Gastroesophageal sphincter (tissue), 3 donors: ENCODE results near the gene LALBA.

Source experiments
- EP300 ChIP-seq: sonication (generic); formaldehyde crosslinking; IDR thresholded peaks from one replicate; pipeline ENCODE4 v1.6.1; 2017; ENCODE audit warnings: antibody characterized with exemption, mild to moderate bottlenecking
- POLR2A ChIP-seq, 2 donors: fragments of 450-650 bp; IDR thresholded peaks; one replicate each; pipeline ENCODE4 v1.6.1; 2017; ENCODE audit warnings: antibody characterized with exemption in 2 of 2, mild to moderate bottlenecking in 2 of 2, moderate library complexity in 1 of 2
- POLR2AphosphoS5 ChIP-seq: sonication (generic); formaldehyde crosslinking; IDR thresholded peaks from one replicate; pipeline ENCODE4 v1.6.1; 2017; ENCODE audit warnings: antibody characterized with exemption
- TF ChIP-seq, protein P1 (sequence below), 4 experiments: fragments of 200-600 bp in 2 of 4; fragments of 450-650 bp in 2 of 4; sonication (generic) in 1 of 4; IDR thresholded peaks; one replicate each; pipeline ENCODE4 v1.5.1; 2017 to 2019; ENCODE audit warnings: antibody characterized with exemption in 4 of 4, mild to moderate bottlenecking in 2 of 4, moderate library complexity in 2 of 4

GRCh38 chr12:48586361-48586760, 16.5 kb upstream of the LALBA start:
- TF ChIP-seq, protein P1, sequence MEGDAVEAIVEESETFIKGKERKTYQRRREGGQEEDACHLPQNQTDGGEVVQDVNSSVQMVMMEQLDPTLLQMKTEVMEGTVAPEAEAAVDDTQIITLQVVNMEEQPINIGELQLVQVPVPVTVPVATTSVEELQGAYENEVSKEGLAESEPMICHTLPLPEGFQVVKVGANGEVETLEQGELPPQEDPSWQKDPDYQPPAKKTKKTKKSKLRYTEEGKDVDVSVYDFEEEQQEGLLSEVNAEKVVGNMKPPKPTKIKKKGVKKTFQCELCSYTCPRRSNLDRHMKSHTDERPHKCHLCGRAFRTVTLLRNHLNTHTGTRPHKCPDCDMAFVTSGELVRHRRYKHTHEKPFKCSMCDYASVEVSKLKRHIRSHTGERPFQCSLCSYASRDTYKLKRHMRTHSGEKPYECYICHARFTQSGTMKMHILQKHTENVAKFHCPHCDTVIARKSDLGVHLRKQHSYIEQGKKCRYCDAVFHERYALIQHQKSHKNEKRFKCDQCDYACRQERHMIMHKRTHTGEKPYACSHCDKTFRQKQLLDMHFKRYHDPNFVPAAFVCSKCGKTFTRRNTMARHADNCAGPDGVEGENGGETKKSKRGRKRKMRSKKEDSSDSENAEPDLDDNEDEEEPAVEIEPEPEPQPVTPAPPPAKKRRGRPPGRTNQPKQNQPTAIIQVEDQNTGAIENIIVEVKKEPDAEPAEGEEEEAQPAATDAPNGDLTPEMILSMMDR (IDR thresholded peaks at IDR 0.05), result no peak
- TF ChIP-seq EP300, result no peak
- no peak for TF ChIP-seq POLR2AphosphoS5
- no peak for TF ChIP-seq POLR2A (IDR thresholded peaks at IDR 0.05)
